Fibroblast of lung (primary cell): ENCODE measurements around the gene TLNRD1.

Experiments
- EZH2 ChIP-seq: IDR thresholded peaks from 2 replicates; pipeline ENCODE4 v1.5.1; 2012; ENCODE audit warnings: low read length, control low read depth, mild to moderate bottlenecking; ENCODE audit errors: missing control alignments
- TF ChIP-seq, protein P1 (sequence below), 2 donors: IDR thresholded peaks in 1 of 2; conservative IDR thresholded peaks in 1 of 2; 1 replicate in 1 of 2; 2 replicates in 1 of 2; pipeline ENCODE4 v1.5.1; 2011 to 2012; ENCODE audit warnings: low read length in 2 of 2, control low read depth in 1 of 2, inconsistent platforms in 1 of 2, low read depth in 1 of 2, mild to moderate bottlenecking in 1 of 2

DNA sequence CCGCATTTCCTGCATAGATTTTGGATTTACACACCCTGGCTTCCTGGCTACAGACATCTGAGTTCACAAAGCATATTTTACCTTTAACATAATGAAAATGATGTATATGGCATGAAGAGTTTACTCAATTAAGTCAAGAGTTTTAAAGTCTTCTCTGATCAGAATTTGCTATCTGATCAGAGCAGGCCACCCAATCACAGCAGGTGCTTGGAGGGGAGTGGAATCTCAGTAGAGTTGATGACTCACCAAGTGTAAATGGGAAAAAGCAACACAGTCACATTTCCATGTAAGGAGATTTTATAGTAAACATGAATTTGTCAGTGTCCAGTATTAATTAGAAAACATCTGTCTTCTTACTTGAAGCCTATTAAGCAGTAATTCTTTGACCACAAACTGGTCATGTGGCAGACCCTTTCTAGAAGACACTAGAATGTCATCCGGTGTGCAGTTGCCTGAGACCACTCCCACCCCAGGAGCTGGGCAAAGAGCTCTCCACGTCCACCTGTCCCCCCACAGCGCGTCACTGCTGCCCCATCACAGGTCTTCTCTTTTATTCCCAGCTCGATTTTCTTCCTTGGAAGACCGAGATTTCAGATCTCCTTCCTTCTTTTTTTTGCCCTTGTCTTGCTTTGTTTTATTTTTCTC is 21.9 kb upstream of the TLNRD1 start:
- no peak for TF ChIP-seq EZH2
- TF ChIP-seq, protein P1, sequence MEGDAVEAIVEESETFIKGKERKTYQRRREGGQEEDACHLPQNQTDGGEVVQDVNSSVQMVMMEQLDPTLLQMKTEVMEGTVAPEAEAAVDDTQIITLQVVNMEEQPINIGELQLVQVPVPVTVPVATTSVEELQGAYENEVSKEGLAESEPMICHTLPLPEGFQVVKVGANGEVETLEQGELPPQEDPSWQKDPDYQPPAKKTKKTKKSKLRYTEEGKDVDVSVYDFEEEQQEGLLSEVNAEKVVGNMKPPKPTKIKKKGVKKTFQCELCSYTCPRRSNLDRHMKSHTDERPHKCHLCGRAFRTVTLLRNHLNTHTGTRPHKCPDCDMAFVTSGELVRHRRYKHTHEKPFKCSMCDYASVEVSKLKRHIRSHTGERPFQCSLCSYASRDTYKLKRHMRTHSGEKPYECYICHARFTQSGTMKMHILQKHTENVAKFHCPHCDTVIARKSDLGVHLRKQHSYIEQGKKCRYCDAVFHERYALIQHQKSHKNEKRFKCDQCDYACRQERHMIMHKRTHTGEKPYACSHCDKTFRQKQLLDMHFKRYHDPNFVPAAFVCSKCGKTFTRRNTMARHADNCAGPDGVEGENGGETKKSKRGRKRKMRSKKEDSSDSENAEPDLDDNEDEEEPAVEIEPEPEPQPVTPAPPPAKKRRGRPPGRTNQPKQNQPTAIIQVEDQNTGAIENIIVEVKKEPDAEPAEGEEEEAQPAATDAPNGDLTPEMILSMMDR (conservative IDR thresholded peaks at IDR 0.05 in 1 of 2, IDR thresholded peaks at IDR 0.05 in 1 of 2; ENCODE audit: low read depth in 1 of 2, low read length in 2 of 2), result no peak
